ENCODE data around the gene KY.

KY gene

DNA sequence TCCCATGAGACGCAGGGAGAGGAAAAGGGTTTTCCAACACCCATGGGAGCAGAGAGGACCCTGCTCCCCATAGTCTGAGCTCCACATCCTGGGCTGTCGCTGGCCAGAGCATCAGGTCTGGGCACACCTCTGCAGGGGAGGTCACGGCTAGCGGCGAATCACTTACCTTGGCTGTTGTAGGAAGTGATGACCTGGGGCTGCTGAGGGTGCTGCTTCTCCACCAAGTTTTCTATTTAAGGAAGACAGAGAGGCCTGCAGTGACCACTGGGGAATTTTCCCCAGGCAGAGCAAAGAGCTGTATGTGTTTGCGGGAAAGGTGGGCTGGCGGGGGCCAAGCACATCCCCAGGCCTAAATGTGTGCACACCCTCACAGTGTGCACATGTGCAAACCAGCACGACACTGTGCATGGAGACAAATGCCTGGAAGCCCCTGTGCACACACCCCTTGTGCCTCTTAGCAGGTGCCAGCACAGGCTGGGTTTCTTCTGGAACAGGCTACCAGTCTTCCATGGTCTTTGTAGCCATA lies 7.6 kb downstream of the KY start:
- no peak for DNase-seq

DNA sequence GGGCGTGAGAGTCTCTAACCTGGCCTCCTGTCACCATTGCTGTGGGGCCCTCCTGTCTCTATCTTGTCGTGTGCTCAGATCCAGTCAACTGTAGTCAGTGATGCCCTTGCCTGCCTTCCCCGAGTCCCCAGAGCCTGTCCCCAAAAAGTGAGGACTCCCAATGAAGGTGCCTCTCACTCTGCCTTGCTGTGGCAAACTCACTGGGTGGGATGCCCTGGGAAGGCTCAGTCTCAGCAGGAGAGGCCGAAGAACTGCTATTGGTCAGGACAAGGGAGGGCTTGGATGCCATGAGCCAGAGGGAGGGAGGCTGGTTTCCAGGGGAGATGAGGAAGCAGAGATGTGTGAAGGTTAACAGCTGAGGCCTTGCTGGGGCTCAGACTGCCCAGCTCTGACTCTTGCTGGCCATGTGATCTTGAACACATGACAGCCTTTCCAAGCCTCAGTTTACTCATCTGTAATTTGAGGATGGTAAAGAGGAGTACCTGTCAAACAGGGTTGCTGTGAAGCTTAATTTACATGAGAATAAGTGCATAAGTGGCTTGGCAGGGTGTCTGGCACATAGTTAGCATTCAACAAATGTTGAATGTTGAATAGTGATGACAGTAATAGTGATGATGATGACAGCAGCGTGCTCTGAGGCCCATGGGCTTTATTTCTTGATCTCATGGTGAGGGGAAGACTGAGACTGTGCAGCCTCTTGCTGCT lies 8.2 kb downstream of the KY start:
- DNase-seq, result no peak

GRCh38 chr3:134641671-134642300 lies 9.0 kb downstream of the KY start:
- no peak for DNase-seq

DNA sequence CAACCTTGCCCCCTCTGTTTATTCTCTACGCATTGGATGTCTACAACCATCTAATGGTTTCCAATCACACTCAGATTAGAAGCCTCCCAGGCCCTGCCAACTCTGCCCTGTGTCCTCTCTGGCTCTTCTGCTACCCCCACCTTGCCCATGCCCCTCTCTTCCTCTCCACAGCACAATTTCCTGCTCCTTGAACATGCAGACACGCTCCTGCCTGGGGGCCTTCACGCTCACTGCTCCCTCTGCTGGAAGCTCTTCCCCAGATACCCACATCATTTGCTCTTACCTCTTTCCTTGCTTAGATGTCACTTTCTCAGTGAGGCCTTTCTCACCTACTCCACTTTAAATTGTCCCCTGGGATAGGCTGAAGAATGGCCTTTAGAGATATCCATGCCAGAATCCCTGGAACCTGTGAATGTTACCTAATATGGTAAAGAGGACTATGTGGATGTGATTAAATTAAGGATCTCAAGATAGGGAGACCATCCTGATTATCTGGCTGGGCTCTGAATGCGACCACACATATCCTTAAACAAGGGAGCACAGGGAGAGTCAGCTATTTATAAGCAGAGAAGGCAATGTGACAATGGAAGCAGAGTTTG lies 9.9 kb downstream of the KY start:
- DNase-seq, result no peak

- no peak for DNase-seq
Observed at GRCh38 chr3:134640378-134640777, 10.4 kb downstream of the KY start.

GRCh38 chr3:134638385-134639030 lies 12.3 kb downstream of the KY start:
- no peak for DNase-seq

DNA sequence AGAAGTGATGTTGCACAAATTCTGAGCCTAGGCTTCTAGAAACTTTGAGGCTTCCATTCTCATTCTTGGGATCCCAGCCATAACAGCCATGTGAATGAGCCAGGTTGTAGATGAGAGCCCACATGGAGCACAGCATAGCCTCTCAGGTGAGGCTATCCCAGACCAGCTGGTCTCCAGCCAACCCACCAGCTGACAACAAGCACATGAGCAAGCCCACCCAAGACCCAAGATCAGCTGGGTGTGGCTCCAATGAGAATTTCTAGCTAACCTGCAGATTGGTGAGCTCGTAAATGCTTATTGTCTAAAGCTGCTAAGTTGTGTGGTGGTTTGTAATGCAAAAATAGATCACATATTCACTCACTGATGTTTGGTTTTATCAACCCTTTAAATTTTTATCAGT lies 14.4 kb downstream of the KY start:
- no peak for DNase-seq

DNA sequence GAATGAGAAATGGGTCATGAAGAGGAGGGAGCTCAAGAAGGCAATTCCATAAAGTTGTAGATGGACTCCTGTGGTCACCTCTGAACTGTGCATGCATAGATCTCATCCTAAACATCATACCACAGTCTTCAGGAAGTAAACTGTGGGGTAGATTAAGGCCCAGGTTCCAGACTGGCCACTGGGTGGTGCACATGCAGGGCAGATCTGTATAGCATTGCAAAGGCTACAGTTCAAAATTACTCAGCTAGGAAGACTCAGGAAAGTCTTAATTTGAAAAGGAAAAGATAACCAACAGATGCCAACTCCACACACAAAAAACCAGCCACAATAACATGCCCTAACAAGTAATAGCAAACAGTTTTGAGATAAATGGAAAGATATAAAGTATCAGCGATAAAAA lies 20.3 kb downstream of the KY start:
- DNase-seq, result no peak

- DNase-seq, result no peak
Observed at GRCh38 chr3:134628884-134629283, 21.9 kb downstream of the KY start.

GRCh38 chr3:134627831-134628230 lies 23.0 kb downstream of the KY start:
- no peak for DNase-seq

DNA sequence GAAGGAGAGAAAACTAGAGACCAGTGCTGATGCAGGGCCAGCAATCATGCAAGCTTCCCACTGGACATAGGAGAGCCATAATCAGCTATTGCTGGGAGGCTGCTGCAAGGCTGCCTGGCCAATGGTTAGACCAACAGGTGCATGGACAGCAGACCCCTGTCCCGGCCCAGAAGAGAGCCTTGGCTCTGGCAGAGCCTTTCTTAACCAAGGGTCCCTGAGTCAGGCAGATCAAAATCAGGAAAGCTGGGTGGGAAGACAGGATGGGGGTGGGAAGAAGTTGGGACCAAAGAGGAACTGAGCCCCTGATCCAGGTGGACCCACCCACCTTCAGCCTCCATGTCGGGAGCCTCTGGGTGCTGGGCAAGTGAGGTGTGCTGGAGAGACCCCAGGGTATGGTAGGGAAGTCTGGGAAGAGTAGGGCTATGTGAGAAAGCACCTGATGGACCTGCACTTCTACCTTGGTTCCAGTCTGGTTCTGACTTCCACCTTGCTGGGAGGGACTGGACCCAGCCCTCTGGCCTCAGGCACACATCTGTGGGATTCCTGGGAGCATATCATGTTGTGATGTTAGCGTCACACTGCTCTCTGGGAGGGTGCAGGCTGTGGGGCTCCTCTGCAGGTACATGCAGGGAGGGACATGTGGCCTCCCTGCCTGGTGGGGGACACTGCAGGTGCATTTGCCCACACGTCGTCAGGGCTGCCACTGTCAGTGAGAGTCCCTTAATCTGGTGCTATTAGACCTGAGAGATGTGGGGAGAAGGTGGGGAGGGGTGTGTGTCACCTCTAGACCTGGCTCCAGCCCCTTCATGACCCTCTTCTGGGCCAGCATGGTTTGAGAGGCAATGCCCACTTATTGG lies 24.7 kb downstream of the KY start:
- no peak for DNase-seq

- no peak for DNase-seq
Observed at GRCh38 chr3:134625462-134625861, 25.4 kb downstream of the KY start.

GRCh38 chr3:134624537-134625287 lies 26.1 kb downstream of the KY start:
- DNase-seq, result no peak

- DNase-seq, result no peak
Observed at GRCh38 chr3:134623615-134624245, 27.1 kb downstream of the KY start.

DNA sequence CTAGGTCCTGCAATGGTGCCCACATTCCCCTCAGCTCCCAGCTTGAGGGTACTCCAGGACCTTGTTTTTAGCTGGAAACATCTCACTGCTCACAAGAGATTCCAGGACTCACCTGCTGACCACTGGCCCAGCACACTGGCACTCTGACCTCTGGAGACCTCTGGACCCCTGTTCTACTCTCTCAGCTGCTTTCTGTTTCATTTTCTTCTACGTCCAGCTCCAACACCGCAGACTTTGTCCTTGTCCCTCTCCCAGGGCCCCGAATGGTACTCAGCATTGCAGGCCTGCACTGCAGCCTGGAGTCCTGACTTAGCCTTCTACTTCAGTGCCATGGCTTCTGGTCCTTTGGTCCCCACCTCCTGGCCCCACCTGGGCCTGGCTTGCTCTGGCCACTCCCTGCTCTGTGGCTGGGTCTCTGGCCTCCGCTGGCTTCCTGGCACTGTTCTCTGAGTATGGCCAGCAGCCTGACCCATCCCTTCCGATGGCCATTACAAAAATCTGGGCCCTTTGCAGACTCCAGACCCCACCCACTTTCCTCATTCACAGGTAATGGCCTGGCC lies 27.9 kb downstream of the KY start:
- no peak for DNase-seq

DNA sequence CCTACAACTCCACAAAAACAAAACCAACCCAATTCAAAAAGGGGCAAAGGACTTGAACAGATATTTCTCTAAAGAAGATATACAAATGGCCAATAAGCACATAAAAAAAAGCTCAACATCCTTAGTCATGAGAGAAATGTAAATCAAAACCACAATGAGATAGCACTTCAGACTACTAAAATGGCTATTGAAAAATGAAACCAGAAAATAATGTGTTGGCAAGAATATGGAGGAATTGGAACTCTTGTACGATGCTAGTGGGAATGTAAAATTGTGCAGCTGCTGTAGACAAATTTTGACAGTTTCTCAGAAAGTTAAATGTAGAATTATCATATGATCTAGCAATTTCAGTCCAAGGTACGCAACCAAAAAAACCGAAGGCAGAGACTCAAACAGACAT lies 29.0 kb downstream of the KY start:
- no peak for DNase-seq

DNA sequence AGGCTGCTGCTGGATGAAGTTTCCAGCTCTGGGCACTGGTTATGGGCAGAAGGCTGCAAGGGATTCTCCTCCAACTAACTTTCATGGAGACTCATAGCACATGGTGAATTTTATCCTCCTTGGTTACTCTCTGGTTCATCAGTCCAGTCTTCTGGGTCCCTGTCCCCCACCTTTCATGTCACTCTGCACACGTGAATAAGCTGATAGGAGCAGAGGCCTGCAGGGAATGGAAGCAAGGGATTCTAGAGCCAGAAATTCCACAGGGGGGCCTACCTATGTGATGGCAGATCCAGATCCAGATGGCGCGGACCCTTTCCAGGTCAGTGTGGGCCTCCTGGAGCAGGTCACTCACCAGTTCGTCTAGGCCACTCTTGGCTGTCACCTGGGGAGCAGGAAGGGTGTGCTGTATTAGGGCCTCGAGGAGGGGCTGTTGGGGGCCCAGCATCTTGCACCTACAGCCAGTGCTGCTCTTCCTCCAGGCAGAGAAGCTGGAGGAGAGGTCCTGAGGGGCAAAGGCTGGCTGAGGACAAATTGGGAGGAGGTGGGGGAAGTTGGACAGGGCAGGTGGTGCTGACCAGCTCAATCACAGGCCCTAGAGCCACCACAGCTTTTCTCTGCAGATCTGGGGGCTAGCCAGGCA lies 30.2 kb downstream of the KY start:
- no peak for DNase-seq

- DNase-seq, result no peak
Observed at GRCh38 chr3:134619884-134620445, 30.9 kb downstream of the KY start.

- no peak for DNase-seq
Observed at GRCh38 chr3:134619301-134619615, 31.6 kb downstream of the KY start.

DNA sequence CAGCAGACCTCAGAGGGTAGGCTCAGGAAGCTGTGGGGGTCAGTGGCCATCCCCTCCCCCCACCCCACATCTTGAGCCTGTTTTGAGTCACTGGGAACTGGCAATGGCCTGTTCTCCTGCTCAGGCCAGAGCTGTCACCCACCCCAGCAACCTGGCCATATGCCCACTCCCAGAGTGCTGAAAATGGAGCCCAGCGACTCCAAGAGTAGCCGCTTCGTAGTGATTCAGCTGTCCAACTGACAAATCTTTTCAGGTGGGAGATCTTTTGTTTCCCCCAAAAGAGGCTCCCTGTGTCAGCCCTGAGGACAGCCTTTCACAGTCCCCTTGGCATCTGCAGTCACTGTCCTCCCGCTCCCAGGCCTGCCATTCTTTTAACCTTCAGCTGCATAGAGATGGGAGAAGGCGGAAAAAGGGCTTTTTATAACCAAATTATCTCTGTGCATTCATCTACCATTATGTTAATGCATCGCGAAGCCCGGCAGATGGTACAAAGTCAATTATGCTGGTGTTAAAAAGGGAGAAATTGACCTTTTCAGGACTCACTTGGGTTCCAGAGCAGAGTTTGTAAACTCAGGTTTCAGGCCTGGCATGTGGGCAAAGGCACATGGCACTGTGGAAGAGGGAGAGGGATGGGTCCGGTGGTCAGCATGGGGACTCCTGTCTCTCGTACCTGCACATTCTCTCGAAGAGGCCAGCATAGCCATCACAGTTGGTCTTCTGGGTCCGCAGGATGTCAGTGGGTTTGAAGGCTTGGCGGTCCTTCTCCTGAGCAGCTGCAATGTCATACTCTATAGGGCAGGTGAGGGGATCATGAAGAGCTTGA lies 32.1 kb downstream of the KY start:
- no peak for DNase-seq
